HFFc6 (cell line): Measurements from ENCODE around the gene SEMA3B. TPM values are rescaled to one million over a fixed set of nuclear protein-coding genes. Genes with fewer than 3 reads are reported as not detected.
A peak's percentile ranks its signal among the peaks of the same experiment; 100 is the strongest.

Source experiments
- DNase-seq: peaks from one replicate; pipeline ENCODE4 v3.0.0-alpha.2; 2018
- H3K27ac Mint-ChIP-seq: 2 replicates; pipeline ENCODE4 v1.8.0; 2020; ENCODE audit warnings: mild to moderate bottlenecking, mixed read lengths
- H3K27me3 Mint-ChIP-seq: 2 replicates; pipeline ENCODE4 v1.8.0; 2021; ENCODE audit warnings: mild to moderate bottlenecking, moderate library complexity, mixed read lengths; ENCODE audit not compliant: insufficient read depth
- H3K36me3 Mint-ChIP-seq: 2 replicates; pipeline ENCODE4 v1.8.0; 2021; ENCODE audit warnings: low read depth, mixed read lengths
- H3K4me1 Mint-ChIP-seq: 2 replicates; pipeline ENCODE4 v1.8.0; 2020; ENCODE audit warnings: low read depth, mixed read lengths
- H3K4me3 Mint-ChIP-seq: 2 replicates; pipeline ENCODE4 v1.8.0; 2020; ENCODE audit warnings: mild to moderate bottlenecking, moderate library complexity, mixed read lengths
- H3K9me3 Mint-ChIP-seq: 2 replicates; pipeline ENCODE4 v1.8.0; 2020; ENCODE audit warnings: mild to moderate bottlenecking, mixed read lengths
- CTCF ChIP-seq: fragments of 200-600 bp; sonication (generic); IDR thresholded peaks from 2 replicates; pipeline ENCODE4 v1.5.0; 2021; ENCODE audit warnings: antibody characterized with exemption, mild to moderate bottlenecking
- total RNA-seq, 6 experiments: library from RNA; stranded (reverse); fragmentation: NEBNext Ultra II Directional; extraction: Animal tissue kit (Norgen Biotek cat#: 25700); gene quantifications; 2 replicates in 1 of 6; 3 replicates in 5 of 6; pipeline ENCODE4 v1.2.3, GENCODE V29; 2021

Gene SEMA3B
- total RNA-seq, 6 experiments from 2014 or later, result 14.5 to 26.6 (median 24.7) TPM

- TF ChIP-seq CTCF, result no peak
- no peaks in the 10 kb centered on the region for H3K36me3 Mint-ChIP-seq
- no peak for DNase-seq
- peak overlapping the region; percentile 30; the same call in 1 of the 2 replicates for H3K27ac Mint-ChIP-seq
- no peaks in the 10 kb centered on the region for H3K9me3 Mint-ChIP-seq
- H3K27me3 Mint-ChIP-seq, result peaks cover 2% of the 10 kb centered on the region; the same call in 1 of the 2 replicates
- H3K4me1 Mint-ChIP-seq, result peaks cover 48% of the 10 kb centered on the region
- H3K4me3 Mint-ChIP-seq, result no peak overlapping the region
Observed at GRCh38 chr3:50230104-50230793, 38.7 kb upstream of the SEMA3B start.

- no peak for DNase-seq
- TF ChIP-seq CTCF, result no peak
- Mint-ChIP-seq H3K36me3 (no peaks in the 10 kb centered on the region), H3K27ac (peak overlapping the region; percentile 30; the same call in 1 of the 2 replicates), H3K27me3 (peaks cover 2% of the 10 kb centered on the region; the same call in 1 of the 2 replicates), H3K9me3 (no peaks in the 10 kb centered on the region), H3K4me1 (peaks cover 52% of the 10 kb centered on the region), H3K4me3 (no peak overlapping the region)
Observed at GRCh38 chr3:50230794-50231125, 38.2 kb upstream of the SEMA3B start.

GRCh38 chr3:50231581-50231980 lies 37.4 kb upstream of the SEMA3B start:
- Mint-ChIP-seq H3K27me3 (peaks cover 2% of the 10 kb centered on the region; the same call in 1 of the 2 replicates), H3K4me1 (peaks cover 46% of the 10 kb centered on the region), H3K36me3 (no peaks in the 10 kb centered on the region), H3K27ac (no peak overlapping the region), H3K4me3 (no peak overlapping the region), H3K9me3 (no peaks in the 10 kb centered on the region)
- no peak for DNase-seq
- no peak for TF ChIP-seq CTCF

- no peak for TF ChIP-seq CTCF
- no peak overlapping the region for H3K27ac Mint-ChIP-seq
- peaks cover 40% of the 10 kb centered on the region for H3K4me1 Mint-ChIP-seq
- H3K4me3 Mint-ChIP-seq, result no peak overlapping the region
- DNase-seq, result no peak
- H3K9me3 Mint-ChIP-seq, result no peaks in the 10 kb centered on the region
- H3K36me3 Mint-ChIP-seq, result peaks cover 6% of the 10 kb centered on the region
- peaks cover 2% of the 10 kb centered on the region; the same call in 1 of the 2 replicates for H3K27me3 Mint-ChIP-seq
Observed at GRCh38 chr3:50232303-50232702, 36.6 kb upstream of the SEMA3B start.

- Mint-ChIP-seq H3K4me3 (no peak overlapping the region), H3K4me1 (peaks cover 36% of the 10 kb centered on the region), H3K9me3 (no peaks in the 10 kb centered on the region), H3K27ac (no peak overlapping the region), H3K27me3 (peaks cover 2% of the 10 kb centered on the region; the same call in 1 of the 2 replicates), H3K36me3 (peaks cover 12% of the 10 kb centered on the region)
- no peak for DNase-seq
- TF ChIP-seq CTCF, result no peak
Observed at GRCh38 chr3:50233176-50233575, 35.8 kb upstream of the SEMA3B start.
